NB4 (cell line): Measurements from ENCODE around the gene MPZL3.

Experiments used
- DNase-seq: peaks from one replicate; pipeline ENCODE4 v3.0.0; 2010; ENCODE audit warnings: low read depth
- H3K4me3 ChIP-seq: one replicate; pipeline ENCODE4 v1.5.1; 2011; ENCODE audit warnings: mild to moderate bottlenecking, low read depth, low read length, moderate library complexity
- MAX ChIP-seq: IDR thresholded peaks from 2 replicates; pipeline ENCODE4 v1.6.1; 2011; ENCODE audit warnings: low read depth, low read length
- MYC ChIP-seq: IDR thresholded peaks from 2 replicates; pipeline ENCODE4 v1.6.1; 2011; ENCODE audit warnings: low read depth, low read length
- POLR2A ChIP-seq: IDR thresholded peaks from 2 replicates; pipeline ENCODE4 v1.6.1; 2011; ENCODE audit warnings: mild to moderate bottlenecking; ENCODE audit not compliant: insufficient read length; ENCODE audit errors: extremely low read depth
- TF ChIP-seq, protein P1 (sequence below): IDR thresholded peaks from one replicate; pipeline ENCODE4 v1.5.1; 2012; ENCODE audit warnings: low read depth, low read length

Gene MPZL3

DNA sequence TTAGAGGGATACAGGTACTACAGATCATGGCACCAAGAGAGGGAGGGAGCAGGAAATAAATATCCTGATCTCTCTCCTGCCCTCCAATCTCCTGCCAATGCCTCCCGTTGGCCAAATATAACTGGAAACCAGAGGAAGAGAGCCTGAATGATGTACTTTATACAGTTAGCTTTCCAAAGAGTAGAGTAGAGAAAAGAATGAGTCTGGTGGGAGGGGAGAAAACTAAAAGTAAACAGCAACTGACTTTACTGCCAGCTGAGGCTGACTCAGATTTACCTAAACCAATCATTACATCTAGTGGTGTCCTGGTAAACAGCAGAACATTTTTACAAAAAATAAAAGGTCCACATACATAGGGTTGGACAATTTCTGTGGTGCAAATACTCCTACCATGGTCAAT is 5.1 kb downstream of the MPZL3 start:
- TF ChIP-seq MAX (no peak), POLR2A (no peak), MYC (no peak)
- TF ChIP-seq, protein P1, sequence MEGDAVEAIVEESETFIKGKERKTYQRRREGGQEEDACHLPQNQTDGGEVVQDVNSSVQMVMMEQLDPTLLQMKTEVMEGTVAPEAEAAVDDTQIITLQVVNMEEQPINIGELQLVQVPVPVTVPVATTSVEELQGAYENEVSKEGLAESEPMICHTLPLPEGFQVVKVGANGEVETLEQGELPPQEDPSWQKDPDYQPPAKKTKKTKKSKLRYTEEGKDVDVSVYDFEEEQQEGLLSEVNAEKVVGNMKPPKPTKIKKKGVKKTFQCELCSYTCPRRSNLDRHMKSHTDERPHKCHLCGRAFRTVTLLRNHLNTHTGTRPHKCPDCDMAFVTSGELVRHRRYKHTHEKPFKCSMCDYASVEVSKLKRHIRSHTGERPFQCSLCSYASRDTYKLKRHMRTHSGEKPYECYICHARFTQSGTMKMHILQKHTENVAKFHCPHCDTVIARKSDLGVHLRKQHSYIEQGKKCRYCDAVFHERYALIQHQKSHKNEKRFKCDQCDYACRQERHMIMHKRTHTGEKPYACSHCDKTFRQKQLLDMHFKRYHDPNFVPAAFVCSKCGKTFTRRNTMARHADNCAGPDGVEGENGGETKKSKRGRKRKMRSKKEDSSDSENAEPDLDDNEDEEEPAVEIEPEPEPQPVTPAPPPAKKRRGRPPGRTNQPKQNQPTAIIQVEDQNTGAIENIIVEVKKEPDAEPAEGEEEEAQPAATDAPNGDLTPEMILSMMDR = no peak
- H3K4me3 ChIP-seq = no peak overlapping the region
- no peak for DNase-seq

- DNase-seq = no peak
These were observed 6.1 kb downstream of the MPZL3 start for GRCh38 chr11:118245936-118246562.

DNA sequence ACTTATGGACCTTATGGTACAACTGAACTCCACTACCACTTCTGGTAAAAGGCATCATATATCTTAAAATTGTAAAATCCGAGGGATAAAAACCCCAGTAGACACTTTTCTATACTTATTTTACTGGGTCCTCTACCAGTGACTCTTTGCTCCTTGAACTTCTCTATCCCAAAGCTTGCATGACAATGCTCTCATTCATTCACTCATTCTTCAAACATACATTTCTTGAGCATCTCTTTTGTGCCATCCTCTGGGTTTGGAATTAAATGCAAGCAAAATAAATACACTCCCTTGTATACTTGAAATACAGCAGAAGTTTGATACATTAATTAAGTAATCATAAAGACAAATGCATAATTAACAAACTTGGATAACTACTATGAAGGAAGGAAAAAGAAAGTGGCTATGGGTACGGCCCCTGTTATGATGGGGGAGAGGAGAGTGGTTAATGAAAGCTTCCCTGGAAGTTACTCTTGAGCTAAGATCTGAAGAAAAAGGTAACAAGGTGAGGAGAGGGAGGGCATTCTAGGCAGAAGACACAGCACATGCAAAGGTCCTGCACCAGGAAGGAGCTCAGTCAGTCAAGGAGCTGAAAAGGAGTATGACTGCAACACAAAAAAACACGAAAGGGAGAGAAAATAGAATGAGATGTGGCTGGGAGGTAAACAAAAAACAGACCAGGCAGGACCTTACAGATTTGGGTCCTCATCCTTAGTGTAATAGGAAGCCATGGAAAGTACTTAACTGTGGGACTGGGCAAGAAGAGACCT is 8.0 kb downstream of the MPZL3 start:
- no peak for TF ChIP-seq MYC
- TF ChIP-seq MAX = no peak
- TF ChIP-seq, protein P1 = no peak
- no peak for TF ChIP-seq POLR2A
- no peak overlapping the region for H3K4me3 ChIP-seq
- DNase-seq = no peak

More at GRCh38 chr11:118245936-118246562, 6.1 kb downstream of the MPZL3 start:
- no peak overlapping the region for H3K4me3 ChIP-seq
- TF ChIP-seq MYC (no peak), POLR2A (no peak), MAX (no peak)
- TF ChIP-seq, protein P1 = no peak

DNA sequence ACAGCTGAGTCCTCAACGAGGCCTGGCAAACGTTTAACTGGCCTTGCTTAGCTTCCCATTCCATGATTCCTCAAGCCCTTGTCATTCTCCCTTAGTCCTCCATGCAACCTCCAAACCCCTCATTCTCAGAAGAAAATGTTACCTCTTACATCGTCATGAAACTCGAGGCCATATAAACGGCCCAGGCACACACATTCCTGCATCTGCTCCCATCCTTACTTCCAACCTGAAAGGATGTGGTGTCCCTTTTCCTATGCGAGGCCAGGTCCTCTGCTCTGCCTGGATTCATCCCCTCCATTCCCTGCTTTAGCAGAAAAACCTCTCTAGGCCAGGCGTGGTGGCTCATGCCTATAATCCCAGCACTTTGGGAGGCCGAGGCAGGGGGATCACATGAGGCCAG is 9.0 kb downstream of the MPZL3 start:
- H3K4me3 ChIP-seq = no peak overlapping the region
- DNase-seq = no peak
- TF ChIP-seq POLR2A (no peak), MAX (no peak), MYC (no peak)
- TF ChIP-seq, protein P1 = no peak

GRCh38 chr11:118241764-118242098 is 10.4 kb downstream of the MPZL3 start:
- no peak for DNase-seq
- no peak overlapping the region for H3K4me3 ChIP-seq
- TF ChIP-seq MYC = no peak
- no peak for TF ChIP-seq MAX
- TF ChIP-seq POLR2A = no peak
- TF ChIP-seq, protein P1 = no peak
